Stimulated activated naive CD4-positive, alpha-beta T cell treated with Interleukin-2 at 50 U/mL for 16 hours (primary cell): ENCODE data around the gene GBX1.

Experiments used
- DNase-seq: peaks from one replicate; lab custom pipeline; 2025; lab: John Stamatoyannopoulos, UW

Gene GBX1

DNA sequence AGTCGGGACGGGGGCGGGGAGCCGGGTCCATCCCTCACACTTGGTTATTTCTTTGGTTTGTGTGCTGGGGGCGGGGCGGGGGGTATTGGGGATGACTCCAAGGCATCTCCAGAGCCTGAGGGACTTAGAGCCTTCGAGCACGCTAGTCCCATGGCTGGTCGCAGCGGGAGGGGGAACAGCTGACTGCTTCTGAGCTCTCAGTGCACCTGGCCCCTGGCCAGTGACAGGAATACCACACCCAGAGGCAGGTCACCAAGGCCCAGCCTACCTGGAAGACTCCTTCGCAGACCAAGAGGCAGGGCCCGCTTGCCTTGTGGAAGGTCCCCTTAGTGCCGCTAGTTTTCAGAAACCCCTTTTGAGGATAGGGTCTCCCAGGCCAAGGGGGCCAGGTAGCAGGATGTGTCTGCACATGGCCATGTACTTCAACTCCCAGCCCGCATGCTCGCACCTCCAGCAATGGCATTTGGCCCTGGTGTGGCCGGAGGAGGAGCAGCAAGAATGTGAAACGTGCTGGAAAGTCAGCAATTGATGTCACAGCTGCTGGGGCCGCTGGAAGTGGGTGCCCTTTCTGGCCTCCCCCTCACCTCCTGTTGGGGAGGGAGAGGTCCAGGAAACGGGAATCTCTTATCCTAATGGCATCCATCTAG, 40.9 kb downstream of the GBX1 start:
- no peak for DNase-seq

DNA sequence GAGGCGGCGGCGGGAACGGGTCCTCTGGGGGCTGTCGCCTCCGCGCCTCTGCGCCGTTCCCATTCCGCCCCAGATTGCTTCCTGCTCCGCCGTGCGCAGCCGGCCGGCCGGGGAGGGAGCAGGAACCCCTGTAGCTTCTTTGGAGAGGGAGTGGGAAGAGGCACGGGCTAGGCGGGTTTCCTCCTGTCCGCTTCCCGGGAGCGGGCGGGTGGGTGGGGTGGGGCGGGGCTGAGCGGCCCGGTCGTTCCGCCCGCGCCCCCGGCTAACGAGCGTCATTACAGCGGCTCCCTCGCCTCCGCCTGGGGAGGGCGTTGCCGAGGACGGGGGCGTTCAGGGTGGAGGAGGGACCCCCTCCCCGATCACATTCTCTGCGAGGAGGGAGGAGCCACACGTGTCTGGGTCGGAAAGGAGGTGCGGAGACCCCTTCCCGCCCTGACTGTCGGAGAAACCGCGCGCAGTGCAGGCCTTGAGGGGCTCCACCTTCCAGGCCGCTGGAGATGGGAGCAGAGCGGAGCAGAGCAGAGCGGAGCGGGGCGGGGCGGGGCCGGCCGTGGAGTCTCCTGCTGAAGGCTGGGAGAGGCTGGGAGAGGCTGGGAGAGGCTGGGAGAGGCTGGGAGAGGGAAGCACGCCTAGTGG, 41.5 kb downstream of the GBX1 start:
- no peak for DNase-seq

DNA sequence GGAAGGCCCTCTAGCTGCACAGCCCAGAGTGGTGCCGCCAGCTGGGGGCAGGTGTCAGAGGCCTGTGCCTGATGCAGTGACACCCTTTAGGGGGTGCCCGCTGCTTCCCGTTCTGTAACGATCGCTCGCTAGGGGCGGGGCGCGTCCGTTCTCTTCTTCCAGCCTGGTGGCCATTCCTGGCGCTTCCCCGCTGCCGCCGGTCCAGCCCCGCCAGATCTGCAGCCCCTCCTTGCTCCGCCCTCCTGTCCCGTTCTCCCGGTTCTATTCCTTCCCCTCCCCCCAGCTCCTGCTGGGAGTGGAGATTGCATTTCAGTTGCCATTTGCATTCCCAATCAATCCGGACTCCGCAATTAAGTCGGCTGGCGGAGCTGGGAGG, 42.0 kb downstream of the GBX1 start:
- DNase-seq = no peak

DNA sequence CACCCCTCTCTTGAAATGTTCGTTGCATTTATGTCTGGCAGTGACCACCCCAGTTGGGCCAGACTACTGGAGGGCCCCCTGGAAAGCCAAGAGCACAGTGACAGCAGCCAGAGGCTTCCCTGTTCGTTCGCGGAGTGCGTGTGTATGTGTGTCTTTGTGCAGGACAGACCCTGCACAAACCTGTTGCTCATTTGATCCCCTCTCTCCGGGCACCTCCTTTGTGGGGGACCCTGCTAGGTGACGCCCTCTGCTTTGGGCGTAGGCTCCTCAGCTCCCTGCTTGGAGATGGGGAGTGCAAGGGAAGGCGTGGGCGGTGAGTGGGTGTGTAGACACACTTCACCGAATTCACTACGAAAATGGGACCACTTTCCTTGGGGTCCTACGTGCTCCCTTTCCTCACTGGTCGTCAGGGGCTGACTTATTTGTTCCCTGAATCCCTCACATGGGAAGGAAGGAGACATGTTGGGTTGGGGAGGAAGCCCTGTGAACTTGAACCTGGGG, 42.5 kb downstream of the GBX1 start:
- DNase-seq = no peak

DNA sequence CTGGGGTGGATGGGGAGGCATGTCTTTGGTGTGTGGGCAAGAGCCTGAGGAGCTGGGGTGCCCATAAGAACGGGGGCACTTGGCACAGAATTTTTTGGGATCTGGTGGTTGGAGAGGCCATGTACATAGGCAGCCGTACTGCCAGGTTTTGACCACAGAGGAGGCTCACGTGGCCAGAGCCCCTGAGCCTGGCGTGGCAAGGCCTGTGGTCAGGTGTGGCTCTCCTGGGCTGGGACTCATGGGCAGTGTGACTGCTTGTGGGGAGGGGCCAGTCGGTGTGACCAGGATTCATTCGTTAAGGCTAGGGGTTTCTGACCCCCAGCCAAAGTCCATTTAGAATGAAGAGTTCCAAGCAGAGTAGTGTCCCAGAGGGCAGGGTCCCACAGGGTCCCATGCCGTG, 43.0 kb downstream of the GBX1 start:
- DNase-seq = no peak

DNA sequence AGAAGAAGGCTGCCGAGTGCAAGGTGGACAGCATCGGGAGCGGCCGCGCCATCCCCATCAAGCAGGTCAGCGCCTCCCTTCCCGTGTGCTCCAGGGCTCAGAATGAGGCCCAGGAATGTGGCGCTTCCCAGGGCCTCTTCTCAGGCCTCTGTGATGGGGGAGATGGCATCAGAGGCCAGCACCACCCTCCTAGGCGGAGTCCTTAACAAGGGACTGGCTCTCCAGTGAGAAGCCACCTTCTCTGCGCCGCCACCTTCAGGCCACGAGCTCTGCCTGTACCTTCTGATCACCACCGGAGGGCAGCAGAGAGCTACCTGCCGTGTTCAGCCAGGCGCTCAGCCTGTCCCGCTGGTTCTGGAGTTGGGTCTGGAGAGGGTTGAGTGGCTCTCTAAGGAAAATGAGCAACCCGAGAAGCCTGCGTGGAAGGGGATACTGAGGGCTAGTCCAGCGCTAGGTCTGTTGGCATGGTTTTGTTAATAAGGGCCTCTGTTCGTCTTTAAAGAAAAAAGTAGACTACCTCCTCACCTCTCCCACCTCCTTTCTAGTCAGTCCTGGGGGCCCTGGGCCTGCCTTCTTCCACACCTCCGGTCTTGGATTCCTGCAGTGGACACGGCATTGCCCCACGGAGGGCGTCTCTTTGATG, 43.6 kb downstream of the GBX1 start:
- peak; percentile 75 for DNase-seq

DNA sequence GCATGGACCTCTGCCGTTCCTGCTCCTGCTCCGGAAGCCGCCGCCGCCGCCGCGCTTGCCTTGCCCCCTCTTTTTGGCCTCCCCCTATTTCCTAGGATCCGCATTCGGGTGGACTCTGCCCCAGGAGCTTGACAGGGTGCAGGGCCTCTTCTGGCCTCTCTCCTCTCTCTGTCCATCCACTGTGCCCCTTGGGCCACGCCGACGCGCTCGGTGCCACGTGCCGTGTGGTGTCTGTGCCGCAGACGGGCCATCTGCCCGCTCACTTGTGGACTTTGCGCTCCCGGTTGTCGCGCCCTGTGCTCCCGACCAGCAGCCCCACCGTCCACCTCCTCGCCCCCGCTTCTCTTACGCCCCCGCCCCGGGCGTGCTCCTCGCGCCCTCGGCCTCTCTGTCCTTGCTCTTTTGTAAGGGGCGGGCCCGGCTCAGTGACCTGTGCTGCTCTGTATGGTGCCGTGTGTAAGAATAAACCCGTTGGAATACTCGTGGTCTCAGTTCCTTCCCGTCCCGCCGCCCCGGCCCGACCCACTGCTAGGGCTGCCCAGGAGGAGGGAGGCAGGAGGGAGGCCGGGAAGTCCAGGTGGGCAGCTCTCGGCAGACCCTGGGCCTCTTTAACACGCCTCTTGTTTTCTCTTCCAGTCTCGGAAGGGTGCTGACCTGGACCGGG, 44.2 kb downstream of the GBX1 start:
- DNase-seq = no peak

DNA sequence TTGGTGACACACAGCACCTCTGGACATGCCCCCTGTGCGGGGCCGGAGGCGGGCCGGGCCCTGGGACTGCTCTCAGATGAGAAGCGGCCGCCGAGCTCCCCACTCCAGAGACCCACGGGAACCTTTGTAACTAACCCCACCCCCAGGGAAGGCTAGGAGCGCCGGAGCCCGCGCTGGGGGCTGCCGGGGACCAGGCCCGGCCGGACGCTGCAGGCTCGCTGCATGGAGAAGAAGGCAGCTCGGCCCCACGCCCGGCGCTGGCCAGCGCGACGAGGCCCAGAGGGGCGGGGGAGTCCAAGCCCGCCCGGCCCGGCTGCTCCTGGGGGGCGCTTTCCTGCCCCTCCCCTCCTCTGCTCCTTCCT, 44.7 kb downstream of the GBX1 start:
- DNase-seq = no peak

DNA sequence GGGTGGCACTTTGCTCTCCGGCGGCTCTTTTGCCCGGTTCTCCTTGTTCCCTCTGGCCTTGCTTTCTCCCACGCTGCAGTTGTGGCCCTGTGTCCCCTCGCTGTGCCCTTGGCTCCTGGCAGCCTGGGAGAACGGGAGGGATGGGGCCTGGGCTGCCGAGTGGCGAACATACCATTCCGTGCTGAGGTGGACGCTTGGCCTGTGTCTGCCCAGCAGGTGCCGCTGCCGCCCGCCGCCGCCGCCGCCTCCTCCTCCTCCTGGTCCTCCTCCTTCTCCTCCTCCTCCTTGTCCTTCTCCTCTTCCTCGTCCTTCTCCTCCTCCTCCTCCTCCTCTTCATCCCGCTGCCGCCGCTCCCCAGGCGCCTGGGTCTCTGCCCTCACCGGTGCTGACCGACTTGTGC, 45.2 kb downstream of the GBX1 start:
- no peak for DNase-seq

DNA sequence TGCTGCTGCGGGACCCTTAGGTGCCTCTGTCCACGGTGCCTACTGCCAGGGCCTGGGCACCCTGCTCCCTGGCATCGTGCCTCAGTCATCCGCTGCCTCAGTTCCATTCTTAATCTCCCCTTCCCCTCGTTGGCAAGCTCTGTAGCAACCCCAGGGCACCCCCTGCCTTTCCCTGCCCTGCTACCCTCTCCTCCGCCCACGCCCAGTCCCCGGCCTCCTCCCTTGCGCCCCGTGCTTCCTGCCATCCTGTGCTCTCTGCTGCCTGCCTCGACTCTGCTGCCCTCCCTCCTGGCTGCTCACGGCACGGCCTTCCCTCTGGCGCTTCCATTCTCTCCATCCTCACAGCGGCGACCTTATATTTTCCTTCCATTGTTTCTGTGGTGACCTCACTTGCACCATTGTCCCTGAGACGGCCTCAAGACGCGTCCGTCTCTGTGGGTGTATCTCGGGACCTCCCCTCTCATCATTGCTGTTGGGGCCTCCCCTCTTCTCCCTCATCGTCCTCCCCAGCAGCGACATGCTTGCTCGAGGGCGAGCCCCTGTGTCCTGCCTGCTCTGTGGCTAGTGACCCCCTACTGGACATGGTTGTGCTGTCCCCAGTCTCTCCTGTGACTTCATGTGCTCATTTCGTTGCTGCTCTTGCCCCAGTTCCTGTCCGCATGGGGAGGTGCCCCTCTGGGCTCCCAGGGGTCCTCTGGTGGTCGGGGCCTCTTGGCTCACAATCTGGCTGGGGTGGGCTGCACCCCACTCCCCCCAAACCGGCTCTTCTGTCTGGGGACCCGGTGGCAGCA, 45.9 kb downstream of the GBX1 start:
- no peak for DNase-seq

DNA sequence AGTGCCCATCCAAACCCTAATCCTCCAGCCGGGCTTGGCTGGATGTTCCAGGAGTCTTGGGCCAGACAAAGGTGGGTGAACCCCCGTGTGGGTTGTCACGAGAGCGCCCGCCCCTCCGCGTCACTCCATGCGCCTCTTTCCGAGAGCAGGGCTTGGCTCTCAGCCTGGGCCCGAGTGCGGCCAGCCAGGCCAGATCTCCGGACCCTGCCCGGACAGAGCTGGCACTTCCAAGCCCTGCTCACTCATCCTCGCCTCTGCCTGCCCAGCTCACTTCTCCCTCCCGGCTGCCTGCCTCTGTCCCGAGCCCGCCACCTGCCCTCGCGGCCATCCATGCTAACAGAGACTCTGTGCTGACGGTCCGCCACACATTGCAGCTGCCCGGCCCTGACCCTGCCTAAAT, 46.6 kb downstream of the GBX1 start:
- no peak for DNase-seq

DNA sequence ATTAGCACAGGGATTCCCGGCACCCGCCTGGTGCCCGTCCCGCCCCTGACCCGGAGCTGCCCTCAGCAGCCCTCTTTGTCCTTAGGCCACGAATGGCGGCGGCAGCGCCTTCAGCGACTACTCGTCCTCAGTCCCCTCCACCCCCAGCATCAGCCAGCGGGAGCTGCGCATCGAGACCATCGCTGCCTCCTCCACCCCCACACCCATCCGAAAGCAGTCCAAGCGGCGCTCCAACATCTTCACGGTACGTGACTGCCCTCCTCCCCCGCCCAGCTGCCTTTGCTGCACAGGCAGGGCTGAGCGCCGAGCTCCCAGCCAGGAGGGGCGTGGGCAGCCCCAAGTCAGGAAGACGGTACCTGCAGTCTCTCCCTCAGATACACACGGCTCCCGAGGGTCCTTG, 47.6 kb downstream of the GBX1 start:
- no peak for DNase-seq

DNA sequence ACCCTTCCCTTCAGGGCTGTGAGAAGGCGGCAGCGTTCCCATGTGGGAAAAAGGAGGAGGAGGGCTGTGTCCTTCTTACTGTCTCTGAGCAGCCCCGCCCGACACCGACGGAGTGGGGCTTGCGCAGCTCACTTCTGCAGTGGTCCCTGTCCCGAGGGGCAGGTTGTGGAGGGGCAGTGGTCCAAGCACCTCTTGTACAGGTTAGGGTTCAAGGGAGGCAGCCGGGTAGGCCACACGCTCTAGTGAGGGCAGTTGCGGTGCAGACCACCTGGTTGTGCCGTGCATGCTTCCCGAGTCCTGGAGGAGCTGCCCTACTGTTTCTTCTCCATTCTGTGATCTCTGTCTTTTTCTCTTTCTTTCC, 48.5 kb downstream of the GBX1 start:
- no peak for DNase-seq

DNA sequence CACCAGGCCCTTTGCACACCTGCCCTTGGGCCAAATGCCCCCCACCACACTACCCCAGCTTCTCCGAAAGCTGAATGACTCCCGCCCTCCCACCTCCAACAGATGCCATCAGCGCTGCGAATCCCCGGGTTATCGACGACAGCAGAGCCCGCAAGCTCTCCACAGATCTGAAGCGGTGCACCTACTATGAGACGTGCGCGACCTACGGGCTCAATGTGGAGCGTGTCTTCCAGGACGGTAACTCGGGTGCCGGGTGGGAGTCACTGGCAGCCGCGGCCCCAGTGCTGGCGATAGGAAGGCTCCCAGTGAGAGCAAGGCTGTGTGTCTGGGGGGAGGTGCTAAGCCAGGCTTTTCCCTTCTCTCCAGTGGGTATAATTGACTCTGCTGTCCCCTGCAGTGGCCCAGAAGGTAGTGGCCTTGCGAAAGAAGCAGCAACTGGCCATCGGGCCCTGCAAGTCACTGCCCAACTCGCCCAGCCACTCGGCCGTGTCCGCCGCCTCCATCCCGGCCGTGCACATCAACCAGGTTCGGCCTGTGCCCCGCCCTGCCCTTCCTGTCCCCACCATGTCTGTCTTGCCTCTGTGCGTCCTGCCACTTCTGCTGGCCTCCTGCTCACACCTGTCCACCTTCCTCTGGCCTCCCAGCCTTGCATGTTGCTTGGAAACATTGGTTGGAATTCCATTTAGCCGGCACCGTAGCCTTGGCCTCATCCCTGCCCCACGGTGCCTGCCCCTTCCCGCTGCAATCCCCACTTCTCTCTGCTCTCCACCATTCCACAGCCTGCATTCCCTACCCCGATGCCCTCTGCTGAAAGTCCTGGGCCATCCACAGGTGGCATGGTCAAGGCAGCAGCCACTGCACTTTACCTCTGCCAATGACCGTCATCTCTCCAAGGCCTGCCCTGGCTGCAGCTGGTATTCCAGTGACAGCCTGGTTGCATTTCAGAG, 49.1 kb downstream of the GBX1 start:
- no peak for DNase-seq

DNA sequence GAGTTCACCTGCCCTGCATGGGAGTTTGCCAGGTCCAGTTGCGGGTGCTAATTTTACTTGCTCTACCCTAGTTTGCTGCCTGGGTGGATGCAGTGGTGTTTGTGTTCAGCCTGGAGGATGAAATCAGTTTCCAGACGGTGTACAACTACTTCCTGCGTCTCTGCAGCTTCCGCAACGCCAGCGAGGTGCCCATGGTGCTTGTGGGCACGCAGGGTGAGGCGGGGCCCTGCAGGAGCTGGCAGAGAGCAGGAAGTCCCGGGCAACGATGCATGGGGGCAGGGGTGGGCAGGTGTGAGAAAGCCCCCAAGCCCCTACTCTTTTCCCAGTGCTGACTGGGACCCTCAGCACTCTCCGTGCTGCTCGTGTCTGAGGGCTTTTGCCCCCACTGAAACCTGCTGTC, 49.9 kb downstream of the GBX1 start:
- DNase-seq = peak; percentile 23

DNA sequence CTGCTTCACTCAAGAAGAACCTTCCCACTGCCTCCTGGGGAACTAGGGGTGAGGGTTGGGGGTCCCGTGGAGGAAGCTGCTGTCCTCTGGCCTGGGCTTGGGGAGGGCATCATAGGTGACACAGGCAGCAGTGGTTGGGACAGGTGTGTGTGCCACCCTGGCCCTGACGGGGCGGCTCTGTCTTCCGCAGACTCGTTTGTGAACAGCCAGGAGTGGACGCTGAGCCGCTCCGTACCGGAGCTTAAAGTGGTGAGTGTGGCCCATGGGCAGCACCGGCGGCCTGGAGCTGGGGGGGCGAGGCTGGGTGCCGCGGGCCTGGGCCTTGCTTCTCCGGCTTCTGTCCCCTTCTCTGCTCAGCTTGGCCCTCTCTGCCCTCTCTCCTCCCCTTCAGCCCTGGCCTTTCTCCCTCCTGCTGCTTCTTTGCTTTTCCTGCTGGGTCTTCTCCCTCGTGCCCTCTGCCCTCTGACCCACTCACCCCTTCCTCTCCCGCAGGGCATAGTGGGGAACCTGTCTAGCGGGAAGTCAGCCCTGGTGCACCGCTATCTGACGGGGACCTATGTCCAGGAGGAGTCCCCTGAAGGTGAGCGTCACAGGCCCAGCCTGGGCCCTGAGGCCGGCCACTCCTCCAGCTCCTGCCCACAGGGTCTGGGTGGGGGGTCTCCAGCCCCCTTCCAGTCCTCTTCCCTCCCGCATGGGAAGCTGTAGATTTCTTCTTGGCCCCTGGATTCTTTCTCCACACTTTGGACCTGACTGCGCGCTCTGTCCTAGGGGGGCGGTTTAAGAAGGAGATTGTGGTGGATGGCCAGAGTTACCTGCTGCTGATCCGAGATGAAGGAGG, 50.7 kb downstream of the GBX1 start:
- no peak for DNase-seq

DNA sequence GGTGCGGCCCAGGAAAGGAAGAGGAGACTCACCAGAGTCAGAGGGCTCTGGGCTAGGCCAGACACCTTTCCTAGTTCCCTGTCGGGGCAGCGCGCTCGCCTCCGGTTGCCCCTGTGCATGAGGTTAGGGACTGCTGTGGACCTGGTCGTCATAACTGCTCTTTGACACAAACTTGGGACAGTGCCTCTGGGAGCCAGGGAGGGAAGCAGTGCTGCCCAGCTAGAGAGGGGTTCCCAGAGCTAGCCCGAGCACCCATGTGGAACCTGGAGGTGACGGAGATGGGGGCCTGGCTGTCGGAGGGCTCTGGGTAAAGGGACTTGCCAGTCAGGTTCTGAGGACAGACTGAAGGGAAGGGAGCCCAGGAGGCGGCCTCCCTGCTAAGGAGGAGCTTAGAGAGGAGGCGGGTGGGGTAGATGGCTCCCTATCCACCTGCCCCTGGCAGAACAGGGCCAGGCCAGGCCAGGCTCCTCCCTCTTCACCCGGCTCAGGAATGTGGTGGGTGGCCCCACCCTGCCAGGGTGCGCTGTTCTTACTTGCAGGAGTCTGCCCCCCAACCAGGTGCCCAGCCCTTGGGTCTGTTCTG, 51.6 kb downstream of the GBX1 start:
- no peak for DNase-seq

DNA sequence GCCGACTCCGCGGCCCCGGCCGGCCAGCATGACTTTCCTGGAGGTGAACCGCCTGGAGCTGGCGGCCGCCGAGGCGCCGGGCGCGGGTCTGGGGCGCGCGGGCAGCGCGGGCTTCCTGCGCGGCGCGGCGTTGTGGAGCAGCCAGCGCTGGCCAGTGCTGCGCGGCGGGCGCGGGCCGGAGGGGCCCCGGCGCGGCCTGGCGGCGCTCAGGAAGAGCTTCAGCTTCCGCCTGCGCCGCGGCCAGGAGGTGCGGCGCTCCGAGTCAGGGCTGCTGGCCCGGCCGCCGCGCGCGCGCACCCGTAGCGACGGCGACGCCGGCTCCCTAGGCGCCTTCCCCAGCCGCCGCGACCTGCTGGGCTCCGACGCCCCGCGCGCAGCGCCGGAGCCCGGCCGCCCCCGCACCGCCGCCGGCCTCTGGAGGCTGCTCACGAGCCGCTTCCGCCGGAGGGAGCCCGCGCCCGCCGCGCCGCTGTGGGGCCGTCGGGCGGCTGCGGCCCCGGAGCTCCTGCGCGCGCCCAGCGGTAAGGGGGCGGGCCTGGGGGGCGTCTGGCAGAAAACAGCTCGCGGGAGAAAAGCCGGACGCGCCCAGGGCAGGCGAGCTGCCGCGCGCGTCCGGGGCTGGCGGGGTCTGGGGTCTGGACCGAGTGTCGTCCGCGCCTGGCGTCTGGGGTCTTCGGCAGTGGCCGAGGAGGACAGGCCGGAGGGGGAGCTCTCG, 52.2 kb downstream of the GBX1 start:
- DNase-seq = peak; percentile 19
